ENCODE measurements around the gene STK17B.

The STK17B gene

DNA sequence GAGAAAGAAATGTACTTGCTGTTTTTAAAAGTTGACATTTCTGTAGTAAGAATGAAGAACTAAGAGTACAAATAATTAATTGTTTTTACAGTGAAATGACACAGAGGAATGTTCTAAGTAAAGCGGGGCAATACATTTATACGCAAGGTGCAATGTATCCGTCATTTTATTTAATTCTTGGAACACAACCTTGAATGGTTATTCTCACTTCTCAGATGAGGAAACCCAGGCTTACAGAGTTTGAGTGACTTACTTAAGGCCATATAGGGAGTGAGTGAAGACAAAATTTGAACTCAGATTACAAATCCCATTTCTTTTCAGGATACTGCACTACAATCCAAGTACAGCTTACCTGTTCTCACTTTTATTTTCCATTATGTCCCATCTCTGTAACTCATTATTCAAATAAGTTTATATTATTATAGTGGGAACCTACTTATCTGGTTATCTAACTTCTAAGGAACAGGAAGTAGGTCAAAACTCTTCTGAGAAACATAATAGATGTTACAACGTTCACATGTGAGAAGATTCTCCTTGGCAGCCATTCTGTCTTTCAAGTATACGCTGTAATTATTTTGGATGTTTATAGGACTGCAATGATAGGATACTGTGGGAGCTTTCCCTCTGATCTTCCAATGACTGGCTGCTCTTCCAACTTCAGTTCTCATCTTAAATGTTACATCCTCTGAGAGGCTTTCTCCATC, 12.3 kb upstream of the STK17B start:
- DNase-seq = peak in 1 of 2 donors; percentile 42

DNA sequence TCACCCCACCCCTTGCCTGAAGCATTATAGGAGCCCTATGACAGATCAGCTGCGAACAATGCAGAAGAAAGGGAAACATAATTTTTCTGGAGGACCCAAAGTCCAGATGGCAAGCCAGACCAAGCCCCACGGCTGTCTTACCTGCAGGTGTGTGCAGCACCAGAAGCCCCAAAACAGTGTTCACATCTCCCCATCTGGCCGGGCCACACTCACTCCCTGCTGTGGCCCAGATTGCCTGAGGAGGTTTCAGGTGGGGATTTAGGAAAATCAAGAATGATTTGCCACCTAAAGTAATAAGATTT, 11.7 kb upstream of the STK17B start:
- peak in 1 of 2 donors; percentile 14 for DNase-seq

DNA sequence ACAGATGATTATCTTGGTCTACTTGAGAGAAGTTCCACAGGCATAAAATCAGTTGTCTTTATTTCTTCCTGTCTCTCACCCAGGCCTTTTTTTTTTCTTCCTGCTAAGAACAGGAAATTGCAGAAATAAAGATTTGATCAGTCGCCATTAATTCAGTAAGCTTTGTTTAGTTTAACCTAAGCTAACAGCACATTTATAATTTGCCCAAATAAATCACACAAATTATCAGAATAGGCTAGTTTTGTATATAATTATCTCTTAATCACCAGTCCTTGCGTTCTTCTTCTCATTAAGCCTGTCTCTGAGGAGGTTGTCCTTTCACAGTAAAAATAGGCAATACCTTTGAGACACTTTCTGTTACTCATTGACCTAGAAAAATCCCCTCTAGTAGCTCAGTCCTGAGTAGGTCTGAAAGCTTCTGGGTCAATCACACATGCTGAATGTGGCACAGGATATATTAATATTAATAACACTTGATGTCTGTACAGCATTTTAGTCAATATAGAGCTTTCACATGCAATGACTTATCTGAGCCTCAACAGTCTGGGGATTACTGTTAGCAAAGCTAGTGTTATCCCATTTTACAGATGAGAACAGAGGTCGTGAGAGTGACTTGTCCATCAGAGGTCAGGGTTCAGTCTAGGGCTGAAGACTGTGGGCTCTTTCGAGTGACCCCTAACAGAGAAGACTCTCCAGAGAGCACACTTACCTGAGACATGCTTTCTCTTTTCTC, 11.2 kb upstream of the STK17B start:
- peak in 1 of 2 donors; percentile 50 for DNase-seq

DNA sequence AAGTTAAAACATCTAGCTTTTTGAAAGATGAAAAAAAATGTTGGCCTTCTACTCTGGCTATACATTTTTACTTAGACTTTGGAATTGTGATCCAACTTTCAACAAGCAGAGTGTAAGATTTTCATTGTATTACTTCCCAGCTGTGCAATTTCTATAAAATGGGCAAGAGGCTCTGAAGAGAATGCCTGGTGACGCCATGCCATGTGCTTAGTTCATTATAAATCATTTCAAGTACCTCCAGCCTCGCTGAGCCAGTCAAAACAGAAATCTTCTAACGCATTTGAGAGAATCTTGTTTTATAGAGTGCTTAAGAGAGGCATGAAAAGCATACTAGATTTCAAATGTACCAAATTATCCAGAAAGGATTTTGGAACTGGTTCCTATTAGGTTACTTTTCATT, 10.1 kb upstream of the STK17B start:
- DNase-seq = no peak

DNA sequence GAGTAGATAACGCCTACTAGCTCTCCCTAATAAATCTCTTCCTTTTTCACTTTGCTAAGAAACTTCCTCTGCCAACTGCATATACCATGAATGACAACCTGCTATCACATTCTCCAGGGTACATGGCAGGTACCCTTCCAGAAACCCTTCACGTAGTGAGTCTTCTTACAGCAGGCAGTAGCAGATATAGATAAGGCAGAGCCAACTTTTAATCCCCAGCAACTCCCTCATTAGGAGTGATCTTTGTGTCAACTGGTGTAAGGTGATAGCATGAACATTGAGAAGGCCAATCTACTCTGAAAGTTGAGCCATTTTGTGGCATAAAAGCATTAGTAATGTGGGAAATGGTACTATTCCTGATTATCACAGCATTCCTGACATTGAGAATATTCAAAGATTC, 5.7 kb upstream of the STK17B start:
- DNase-seq = peak in 1 of 2 donors; percentile 27

DNA sequence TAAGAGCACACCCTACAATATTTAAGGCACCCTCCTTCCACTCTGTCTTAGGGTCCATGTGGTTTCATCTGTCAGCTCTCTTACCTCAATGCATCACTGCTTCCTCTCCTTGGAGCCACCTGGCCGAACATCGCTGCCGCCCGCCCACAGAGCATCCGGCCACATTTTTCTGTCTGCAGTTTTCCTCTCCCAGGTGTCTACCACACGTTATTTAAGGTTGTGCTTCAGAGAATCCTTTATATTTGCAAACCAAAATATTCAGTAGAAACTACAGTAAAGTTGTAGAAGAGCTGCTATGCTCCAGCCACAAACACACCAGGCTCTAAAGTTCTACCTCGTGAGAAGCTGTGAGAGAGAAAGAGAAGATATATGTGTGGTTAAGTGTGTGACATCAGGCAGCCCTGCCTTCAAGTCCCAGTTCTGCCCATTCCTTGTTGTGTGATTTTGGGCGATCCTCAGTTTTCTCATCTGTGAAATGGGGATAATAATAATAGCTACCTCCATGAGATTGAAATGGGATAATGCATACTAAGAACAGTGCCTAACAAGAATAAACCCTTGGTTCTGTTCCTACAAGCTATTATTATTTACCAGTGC, 4.9 kb upstream of the STK17B start:
- peak; percentile 92 to 94 for DNase-seq

DNA sequence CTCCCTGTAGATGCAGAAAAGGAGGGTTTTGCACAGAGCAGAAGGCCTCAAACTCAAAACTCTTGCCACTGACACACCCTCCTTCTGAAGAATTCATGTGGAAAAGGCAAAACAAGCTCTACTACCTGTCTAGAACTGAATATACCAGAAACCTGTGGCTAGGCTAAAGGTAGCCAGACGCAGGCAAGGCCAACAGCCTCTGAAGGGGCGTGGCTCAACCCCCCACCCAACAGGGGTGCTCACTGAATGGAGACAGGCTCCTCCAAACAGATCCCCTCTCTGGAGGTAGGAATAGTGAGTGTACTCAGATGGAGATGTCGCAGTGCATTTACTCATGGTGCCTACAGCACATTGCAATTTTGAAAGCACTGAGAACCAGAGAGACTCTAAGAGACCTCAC, 3.0 kb upstream of the STK17B start:
- peak in 1 of 2 donors; percentile 40 for DNase-seq

DNA sequence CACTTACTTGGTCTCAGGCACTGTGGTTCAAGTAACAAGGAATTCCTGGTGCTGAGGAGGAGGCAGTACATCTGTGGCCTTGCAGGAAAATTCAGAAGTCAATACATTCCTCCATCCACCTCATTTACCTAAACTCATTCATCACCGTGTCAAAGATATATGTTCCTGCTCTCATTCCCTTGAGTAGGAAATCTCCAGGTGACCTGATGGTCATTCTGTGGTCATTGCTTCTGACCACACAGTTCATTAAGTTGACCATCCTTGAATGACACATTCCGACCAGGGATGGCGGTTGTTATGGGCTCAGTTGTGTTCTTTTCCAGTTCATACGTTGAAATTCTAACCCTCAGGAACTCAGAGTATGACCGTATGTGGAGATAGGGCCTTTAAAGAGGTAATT, 2.1 kb upstream of the STK17B start:
- DNase-seq = no peak

DNA sequence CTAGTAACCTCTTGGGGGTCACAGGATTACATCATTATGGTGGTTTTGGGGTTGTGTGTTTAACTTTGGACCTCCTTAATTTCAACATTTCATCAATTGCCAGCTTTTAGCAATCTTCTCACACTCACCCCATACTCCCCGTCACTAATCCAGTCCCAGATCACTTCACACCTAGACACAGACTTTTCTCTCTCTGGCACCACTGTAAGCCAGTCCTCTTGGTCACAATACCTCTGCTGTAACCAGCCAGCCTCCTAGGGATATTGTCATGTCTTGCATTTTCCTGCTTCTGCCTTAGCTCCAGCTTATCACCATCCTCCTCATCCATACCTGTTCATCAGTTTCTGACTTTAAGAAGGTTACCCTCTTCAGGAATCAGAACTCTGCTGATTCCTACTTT, 1.6 kb upstream of the STK17B start:
- no peak for DNase-seq

DNA sequence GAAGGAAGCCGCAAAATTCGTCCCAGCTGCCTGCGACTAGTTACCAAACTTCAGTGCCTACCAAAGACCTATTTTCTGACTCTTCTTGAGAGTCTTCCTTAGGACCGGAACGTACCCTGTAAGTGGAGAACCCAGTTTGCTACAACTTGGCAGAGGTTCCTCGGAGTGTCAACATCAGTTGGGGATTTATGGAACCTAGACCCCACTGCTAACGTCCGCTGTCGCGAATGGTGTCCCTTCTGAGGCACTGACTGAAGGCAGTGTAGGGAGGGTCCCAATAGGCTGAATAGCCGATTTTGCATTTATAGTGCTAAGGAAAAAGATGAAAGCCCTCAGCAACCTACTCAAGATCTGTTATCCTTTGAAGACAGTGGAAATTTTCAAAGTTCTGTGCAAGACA, 568 bp upstream of the STK17B start:
- no peak for DNase-seq

DNA sequence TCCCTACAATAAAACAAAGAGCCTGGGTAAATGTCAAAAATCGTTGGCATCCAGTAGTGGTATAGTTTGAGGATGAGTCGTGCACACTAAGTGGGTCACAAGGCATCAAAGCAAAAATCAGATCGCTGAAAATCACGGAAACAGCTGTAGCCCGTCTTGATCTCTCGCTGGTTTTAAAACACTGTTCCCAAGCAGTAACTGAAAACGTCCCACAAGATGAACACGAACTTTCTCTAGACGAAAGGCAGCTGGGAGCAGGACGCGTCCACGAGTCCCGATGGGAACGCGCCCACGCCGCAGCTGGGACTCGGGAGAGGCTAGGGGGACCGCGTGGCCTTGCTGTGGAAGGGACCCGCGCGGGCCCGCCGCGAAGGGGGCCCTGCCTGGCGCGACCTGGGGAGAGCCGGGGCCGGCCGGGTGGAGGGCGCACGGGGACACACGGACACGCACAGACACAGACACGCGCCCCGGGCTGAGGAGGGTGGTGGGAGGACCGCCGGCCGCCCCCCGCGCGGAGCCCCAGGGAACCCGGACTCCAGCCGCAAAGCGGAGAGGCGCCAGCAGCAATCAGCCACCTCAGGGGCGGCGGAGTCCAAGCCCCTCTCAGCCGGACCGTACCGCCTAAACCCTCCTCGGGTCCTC, 651 bp downstream of the STK17B start:
- peak; percentile 43 to 66 for DNase-seq

DNA sequence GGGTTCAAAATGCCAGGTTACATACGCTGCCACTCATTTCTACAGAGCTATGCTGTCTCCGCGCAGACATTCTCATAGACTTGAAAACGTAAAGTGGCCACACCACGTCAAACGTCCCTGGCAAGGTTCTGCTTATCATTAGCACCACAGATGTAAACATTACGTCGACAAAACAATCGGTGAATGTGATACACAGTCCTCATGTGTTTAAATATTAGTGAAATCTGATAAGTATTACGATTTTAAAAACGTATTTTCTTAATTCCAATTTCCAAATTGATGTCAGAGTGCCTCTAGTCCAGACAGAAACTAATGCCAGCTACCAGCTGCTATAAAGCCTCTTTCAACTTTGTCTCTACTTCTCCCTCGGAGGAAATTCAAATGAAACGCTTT, 1.2 kb downstream of the STK17B start:
- peak; percentile 73 to 76 for DNase-seq

DNA sequence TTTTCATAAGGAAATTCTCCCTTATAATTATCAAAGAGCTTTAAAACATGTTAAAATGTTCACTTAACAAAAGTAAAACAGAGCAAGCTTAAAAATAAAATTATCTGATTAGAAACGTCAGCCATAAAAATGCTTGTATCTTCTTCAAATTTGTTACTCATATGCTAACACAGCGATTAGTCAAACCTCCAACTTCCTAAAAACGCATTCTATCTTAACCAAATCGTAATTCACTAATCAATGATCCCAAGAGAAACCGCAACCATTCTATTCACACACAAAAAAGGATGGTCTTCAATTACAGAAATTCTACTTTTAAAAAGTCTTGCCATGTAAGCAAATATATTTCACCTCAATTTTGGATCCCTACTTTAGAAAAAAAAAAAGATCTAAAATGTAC, 1.9 kb downstream of the STK17B start:
- DNase-seq = no peak

DNA sequence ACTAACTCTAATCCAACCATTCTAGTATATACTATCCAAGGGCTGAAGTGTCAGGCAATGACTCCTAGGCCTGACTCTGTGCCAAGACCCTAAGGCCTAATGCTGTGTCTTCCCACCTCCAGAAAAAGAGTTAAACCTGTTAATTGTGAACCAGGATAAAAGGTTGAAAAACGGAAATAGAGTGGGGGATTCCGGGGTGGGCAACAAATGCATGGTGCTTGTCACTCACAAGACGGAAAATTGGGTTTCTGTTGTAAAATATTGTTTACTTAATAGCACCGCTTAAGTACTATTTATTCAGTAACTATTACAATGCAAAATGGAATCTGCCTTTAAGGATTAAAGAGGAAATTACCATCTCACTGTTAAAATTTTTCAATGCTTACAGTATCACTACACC, 3.2 kb downstream of the STK17B start:
- DNase-seq = peak in 1 of 2 donors; percentile 42

DNA sequence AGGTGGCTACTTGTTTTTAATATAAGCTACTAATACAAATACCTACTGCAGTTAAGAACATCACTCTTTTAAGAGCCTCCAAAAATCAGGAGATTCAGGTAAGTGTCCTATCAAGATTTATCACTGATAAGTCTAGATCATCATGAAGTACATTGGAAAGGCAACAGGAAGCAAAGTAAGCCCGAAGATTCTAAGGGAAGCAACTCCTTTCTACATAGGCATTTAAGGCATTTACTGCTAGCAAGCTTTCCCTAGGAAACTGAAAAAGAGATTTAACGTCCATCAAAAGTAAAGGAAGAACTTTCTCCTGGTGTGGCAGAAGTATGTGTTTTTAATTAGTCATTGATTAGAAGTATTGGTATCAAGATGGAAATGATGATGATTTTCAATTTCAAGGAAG, 3.7 kb downstream of the STK17B start:
- no peak for DNase-seq

DNA sequence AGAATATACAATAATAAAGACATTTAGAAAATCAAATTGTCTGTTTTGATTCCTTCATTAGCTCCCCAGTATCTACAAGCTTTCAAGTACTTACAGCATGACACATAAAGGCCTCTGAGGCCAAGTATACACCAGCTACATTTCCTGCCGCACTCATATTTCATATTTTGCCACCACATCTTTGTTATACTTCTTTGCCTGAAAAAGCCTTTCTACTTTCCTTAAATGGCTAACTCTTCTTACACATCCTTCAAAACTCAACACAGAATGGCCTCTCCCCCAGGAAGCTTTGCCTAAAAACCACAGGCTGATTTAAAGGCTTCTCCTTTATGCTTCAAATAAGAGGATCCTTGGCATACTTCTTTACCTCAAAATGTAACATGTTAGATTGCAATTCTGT, 4.5 kb downstream of the STK17B start:
- peak in 1 of 2 donors; percentile 67 for DNase-seq

DNA sequence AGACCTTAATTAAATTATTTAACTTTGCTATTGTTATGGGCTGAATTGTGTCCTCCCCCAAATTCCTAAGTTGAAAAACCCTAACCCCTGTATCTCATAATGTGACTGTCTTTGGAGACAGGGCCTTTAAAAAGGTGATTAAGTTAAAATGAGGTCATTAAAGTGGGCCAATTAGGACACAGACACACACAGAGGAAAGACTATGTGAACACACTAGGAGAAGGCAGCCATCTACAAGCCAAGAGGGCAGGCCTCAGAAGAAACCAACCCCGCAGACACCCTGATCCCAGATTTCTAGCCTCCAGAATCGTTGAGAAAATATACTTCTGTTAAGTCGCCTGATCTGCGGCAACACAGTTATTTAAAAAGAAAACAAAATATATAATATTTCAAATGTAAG, 6.4 kb downstream of the STK17B start:
- peak in 1 of 2 donors; percentile 60 for DNase-seq

DNA sequence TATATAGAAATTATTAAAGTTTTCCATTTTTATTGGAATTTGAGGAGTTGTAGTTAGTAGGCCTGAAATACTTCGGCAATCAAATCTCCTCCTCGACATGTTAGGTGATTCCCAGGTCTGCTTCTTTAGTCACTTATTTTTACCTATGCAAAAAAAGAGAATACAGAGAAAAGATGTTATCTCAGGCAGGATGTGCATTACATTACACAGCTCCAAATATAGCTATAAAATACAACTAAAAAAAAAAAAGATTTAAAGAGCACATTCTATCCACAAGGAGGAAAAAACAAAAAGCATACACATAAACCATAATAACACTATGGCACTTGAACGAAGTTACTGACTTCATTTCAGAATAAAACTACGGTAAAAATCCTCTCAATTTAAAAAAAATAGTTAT, 8.1 kb downstream of the STK17B start:
- peak in 1 of 2 donors; percentile 70 for DNase-seq

DNA sequence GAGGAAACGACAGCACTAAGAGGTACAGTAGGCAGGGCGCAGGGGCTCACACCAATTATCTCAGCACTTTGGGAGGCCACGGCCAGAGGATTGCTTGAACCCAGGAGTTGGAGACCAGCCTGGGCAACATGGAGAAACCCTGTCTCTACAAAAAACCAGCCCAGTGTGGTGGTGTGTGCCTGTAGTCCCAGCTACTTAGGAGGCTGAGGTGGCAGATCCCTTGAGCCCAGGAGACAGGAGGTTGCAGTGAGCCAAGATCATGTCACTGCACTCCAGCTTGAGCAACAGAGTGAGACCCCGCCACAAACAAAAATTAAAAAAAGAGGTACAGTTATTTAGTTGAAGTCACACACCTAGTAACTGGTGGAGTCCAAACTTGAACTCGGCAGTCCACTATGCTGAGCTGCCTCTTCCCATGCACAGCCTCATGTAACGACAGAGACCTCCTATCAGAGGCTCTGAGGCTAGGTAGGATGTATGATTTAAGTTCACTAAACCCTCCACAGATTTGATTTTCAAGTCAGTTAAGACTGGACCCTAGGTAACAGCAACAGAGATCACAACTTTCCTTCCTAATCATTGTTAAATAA, 8.7 kb downstream of the STK17B start:
- DNase-seq = peak in 1 of 2 donors; percentile 43

DNA sequence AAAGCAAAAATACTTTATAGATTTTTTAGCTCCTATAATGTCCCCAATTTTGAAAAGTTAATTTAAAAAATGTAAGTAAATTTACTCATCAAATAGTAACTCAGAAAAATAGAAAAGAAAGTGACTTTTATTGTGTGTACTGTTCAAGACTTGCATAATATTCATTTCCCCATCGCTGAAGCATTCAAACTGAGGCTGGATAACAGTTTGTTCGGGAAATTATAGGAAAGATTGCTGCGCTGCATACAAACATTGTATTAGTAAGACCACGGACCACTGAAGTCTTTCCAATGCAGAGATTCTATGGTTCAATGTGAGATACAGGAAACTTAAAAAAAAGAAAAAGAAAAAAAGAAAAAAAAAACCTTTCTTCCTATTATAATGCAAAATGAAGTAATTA, 10.4 kb downstream of the STK17B start:
- no peak for DNase-seq

DNA sequence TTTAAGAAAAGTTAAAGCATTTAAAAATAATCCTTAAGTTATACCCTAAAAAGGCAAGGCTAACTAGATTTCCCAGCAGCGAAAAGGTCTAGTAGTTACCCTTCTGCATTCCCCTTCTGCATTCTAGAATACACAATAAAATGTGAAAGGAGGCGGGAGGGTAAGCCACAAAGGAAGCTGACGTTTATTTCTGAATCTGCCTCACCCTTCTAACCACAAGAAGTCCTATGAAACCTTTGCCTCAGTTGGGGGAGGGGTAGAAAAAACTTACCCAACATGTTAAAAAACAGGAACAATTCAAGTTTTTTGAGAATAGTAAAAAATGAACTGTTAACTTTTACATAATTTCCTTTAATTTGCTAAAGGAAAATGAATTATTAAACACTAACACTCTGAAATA, 11.3 kb downstream of the STK17B start:
- DNase-seq = peak; percentile 79 to 89

DNA sequence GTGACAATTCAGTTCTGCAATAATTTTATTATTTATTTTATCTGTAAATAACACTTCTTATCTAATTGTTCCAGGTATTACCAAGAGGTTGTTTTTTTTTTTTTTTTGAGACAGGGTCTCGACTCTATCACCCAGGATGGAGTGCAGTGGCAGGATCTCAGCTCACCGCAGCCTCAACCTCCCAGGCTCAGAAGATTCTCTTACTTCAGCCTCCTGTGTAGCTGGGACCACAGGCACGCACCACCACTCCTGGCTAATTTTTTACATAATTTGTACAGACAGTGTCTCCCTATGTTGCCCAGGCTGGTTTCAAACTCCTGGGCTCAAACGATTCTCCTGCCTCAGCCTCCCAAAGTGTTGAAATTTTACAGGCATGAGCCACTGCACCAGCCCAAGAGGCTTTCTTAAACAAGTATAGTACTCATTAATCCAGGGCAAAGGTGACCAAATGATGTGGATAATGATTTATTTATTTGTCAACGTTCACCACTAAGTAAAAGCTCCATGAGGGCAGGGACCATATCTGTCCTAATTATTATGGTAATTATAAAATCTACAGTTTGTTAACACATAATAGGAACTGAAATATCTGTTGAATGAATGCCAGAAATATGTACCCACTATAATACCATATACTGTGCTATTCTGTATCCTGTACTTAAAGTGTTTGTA, 12.0 kb downstream of the STK17B start:
- no peak for DNase-seq

DNA sequence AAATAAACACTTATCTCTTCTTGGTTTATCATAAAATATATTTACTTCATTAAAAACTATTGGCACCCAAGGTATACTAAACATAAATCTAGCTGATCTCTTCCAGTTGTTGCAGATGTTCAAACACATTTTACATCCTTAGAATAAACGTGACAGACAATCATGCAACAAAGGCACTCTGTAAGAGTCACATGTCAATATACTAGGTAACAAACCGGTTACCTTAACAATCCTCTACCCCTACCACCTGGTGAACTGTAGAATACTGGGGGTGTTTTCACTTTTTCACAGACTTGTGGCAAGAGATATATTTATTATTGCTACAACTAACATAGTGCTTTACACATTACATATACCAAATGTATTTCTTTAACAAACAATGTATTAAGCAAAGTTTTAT, 15.8 kb downstream of the STK17B start:
- DNase-seq = peak in 1 of 2 donors; percentile 48
